AG09319 (cell line): Measurements from ENCODE around the gene OR2B3.
"Not testable (repeated sequence)": the region's sequence is repeated elsewhere in the genome, so short reads cannot be mapped to it uniquely, and the experiment has no call there.

Experiments used
- DNase-seq: peaks from one replicate; pipeline ENCODE4 v3.0.0-alpha.2; 2010; ENCODE audit warnings: low read depth; ENCODE audit errors: extremely low read depth
- TF ChIP-seq, protein P1 (sequence below): IDR thresholded peaks from 2 replicates; pipeline ENCODE4 v1.5.1; 2011; ENCODE audit warnings: low read depth, mild to moderate bottlenecking, inconsistent platforms, low read length, moderate library complexity

The OR2B3 gene, protein sequence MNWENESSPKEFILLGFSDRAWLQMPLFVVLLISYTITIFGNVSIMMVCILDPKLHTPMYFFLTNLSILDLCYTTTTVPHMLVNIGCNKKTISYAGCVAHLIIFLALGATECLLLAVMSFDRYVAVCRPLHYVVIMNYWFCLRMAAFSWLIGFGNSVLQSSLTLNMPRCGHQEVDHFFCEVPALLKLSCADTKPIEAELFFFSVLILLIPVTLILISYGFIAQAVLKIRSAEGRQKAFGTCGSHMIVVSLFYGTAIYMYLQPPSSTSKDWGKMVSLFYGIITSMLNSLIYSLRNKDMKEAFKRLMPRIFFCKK

DNA sequence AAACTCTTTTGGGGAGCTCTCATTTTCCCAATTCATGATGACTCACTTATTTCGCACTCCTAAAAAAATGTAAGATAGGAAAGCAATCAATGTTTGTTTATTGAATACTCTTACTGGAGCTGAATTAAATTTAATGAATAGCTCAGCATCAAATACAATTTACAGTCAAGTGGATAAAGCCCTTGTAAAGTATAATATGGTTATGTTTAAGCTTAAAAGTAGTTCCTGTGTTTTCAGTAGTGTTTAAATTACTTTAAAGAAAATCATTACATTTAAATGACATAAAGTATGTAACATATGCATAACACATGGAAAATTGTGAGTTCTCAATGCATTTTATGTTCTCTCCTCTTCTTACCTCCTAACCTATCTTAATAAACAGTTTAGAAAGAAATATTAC is at the start of gene OR2B3:
Gene OR2B3 (minus strand): TSS at position 101 of the 400 bp plus-strand sequence. CDS start 65 bp downstream, at position 36.
- TF ChIP-seq, protein P1, sequence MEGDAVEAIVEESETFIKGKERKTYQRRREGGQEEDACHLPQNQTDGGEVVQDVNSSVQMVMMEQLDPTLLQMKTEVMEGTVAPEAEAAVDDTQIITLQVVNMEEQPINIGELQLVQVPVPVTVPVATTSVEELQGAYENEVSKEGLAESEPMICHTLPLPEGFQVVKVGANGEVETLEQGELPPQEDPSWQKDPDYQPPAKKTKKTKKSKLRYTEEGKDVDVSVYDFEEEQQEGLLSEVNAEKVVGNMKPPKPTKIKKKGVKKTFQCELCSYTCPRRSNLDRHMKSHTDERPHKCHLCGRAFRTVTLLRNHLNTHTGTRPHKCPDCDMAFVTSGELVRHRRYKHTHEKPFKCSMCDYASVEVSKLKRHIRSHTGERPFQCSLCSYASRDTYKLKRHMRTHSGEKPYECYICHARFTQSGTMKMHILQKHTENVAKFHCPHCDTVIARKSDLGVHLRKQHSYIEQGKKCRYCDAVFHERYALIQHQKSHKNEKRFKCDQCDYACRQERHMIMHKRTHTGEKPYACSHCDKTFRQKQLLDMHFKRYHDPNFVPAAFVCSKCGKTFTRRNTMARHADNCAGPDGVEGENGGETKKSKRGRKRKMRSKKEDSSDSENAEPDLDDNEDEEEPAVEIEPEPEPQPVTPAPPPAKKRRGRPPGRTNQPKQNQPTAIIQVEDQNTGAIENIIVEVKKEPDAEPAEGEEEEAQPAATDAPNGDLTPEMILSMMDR = no peak
- no peak for DNase-seq

DNA sequence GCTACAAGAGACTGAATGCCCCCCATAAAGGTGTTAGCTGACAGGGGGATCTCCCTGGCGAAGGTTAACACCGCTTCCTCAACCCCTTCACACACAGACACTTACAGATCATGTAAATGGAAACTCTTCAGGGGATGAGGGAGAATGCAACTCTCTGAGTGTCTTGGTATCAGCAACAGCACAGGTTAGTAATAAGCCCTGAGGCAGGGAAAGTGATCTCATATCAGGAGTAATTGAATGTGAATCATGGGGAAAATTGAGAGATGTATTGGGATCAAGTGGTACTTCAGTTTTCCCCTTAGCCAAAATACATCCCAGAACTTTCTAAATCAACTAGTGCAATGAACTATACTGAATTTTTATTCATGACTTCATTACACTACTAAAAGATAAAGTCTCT is 44.6 kb upstream of the OR2B3 start:
- DNase-seq = no peak

DNA sequence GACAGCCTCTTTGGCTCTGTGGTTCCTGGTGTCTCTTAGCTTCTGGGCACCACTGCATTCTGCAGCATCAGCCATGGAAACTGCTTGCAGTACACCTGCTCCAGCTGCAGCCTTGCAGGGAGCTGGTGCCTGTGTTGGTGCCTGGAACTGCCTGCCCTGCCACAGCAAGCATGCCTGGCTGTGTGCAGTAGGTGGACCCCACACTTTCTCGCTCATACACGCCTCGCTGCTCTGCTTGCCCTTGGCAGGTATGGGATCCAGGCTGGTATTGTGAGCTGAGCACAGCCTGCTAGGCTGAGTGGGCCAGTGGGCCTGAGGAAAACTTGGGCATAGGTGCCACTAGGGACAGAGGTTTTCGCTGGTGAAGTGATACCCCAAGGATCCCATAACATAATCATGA is 43.5 kb upstream of the OR2B3 start:
- no peak for DNase-seq
- TF ChIP-seq, protein P1 = no peak

More for the DNA sequence above, 44.6 kb upstream of the OR2B3 start:
- TF ChIP-seq, protein P1 = no peak

DNA sequence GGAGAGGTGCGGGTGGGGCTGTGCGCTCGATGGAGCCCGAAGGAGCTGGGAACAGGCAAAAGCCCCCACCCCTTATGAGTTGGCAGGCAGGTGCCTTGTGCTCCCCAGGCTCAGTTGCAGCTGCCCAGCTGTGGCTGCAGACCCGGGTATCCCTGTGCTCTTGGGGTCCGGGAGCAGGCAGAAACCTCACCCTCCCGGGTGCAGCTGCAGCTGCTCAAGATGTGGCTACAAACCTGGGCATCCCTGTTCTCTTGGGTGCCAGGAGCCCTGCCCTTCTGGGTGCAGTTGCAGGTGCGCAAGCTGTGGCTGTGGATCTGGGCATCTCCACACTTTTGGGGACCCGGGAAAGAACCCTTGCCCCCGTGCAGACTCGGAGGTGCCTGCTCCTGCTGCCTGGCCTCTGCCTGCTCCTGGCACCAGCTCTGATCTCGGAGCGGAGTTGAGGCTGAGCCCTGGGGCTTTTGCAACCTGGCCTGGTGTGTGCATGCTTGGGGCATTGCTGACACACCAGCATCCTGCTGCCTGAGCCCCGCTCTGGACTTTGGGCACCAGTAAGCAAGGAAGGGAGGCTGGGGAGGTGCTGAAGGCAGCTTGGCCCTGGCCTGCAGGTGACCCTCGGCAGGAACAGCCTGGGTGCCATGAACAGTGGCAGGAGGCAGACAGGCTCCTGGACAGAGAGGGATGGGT is 42.4 kb upstream of the OR2B3 start:
- TF ChIP-seq, protein P1 = no peak
- no peak for DNase-seq

DNA sequence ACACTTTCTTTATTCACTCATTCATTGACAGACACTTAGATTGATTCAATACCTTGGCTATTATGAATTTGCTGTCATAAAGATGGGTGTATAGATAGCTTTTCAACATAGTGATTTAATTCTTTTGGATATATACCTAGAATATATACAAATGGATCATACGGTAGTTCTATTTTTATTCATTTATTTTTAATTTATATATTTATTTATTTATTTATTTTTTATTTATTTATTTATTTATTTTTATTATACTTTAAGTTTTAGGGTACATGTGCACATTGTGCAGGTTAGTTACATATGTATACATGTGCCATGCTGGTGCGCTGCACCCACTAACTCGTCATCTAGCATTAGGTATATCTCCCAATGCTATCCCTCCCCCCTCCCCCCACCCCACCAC is 27.9 kb upstream of the OR2B3 start:
- not testable (repeated sequence) for DNase-seq

DNA sequence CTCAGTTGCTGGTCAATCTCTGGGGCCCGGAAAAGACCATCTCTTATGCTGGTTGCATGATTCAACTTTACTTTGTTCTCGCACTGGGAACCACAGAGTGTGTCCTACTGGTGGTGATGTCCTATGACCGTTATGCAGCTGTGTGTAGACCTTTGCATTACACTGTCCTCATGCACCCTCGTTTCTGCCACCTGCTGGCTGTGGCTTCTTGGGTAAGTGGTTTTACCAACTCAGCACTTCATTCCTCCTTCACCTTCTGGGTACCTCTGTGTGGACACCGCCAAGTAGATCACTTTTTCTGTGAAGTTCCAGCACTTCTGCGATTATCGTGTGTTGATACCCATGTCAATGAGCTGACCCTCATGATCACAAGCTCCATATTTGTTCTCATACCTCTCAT is 25.0 kb upstream of the OR2B3 start:
- DNase-seq = no peak
- TF ChIP-seq, protein P1 = no peak

DNA sequence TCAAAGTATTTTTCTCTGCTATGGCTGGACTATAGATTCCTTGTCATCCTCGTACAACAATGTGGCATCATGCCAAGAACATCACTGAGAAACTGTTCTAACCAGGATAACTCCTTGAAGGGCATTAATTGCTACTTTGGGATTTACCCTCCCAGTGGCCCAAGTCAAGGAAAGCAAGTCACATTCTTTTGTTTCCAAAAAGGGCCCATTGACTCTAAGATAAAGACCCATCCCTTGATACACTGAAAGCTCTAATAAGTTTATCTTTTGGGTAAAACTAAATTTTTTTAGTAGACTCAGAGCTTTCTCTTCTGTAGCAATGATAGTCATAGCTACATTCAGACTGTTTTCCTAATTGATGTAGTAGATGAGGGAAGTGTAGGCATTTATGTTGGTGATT is 20.6 kb upstream of the OR2B3 start, which contains the start of gene OR2J3:
Gene OR2J3 (plus strand): TSS at position 301 of the 400 bp plus-strand sequence. CDS start 3,833 bp downstream, outside the sequence.
- TF ChIP-seq, protein P1 = no peak
- no peak for DNase-seq

DNA sequence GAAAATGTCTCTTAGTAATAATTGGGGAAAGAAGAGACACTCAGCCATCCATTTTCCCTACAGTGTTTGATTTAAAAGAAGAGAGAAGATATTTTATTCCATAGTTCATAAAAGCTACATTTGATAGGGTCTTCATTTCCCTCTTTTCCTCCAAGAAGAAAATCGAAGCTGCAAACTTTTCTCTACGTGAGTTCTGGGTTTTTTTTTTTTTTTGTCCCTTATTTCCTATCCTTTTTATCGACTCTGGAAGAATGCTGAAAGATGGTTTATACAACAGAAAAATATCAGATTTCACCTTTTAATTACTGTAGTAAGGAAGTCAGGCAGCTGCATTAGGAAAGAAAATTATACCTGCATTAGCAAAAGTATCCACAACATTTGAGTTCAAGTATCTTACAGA is 12.1 kb upstream of the OR2B3 start, which contains the start of gene OR2J1:
Gene OR2J1 (plus strand): TSS at position 301 of the 400 bp plus-strand sequence. CDS start 1,453 bp downstream, outside the sequence.
- no peak for DNase-seq
- TF ChIP-seq, protein P1 = no peak
